ENCODE results near the gene ZNF700.
"Not testable (repeated sequence)": the region's sequence is repeated elsewhere in the genome, so short reads cannot be mapped to it uniquely, and the experiment has no call there.

ZNF700 gene

DNA sequence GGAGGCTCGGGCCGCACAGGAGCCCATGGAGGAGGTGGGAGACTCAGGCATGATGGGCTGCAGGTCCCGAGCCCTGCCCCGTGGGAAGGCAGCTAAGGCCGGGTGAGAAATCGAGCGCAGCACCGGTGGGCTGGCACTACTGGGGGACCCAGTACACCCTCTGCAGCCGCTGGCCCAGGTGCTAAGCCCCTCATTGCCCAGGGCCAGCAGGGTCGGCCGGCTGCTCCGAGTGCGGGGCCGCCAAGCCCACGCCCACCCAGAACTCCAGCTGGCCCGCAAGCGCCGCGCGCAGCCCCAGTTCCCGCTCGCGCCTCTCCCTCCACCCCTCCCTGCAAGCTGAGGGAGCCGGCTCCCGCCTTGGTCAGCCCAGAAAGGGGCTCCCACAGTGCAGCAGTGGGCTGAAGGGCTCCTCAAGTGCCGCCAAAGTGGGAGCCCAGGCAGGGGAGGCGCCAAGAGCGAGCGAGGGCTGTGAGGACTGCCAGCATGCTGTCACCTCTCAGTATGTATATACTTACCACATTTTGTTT is 16.5 kb downstream of the ZNF700 start:
- DNase-seq: not testable (repeated sequence)

DNA sequence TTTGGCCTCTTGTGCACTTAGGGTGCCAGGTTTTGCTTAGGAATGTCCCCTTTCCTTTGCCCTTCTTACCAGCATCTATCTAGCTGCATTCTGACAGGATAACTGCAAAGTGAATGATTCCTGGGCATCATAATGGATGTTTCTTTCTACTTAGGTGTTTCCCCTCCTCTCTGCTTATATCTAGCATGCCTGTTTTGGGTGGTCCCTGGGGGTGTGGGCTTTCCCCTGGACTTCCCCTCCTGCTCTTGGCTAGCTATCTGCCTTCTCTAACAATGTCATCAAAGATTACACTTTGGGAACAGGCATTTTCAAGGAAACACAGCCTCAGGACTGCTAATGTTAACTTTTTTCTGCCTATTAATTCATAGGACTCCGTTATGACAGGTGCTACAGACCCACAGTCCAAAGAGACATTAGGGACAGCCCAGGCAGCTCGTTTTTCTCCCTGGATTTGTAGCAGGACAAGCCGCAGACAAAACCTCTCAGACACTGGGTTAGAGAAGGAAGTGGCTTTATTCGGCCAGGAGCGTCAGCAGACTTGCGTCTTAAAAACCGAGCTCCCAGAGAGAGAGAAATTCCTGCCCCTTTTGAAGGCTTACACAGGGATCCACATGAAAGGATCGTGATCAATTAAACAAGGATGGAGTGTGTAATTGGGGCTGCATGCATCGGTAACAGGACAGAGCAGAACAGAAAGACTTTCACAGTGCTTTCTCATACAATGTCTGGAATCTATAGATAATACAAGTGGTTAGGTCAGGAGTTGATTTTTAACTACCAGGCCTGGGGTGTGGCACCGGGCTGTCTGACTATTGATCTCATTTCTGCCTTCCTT is 17.3 kb downstream of the ZNF700 start:
- DNase-seq: no peak

DNA sequence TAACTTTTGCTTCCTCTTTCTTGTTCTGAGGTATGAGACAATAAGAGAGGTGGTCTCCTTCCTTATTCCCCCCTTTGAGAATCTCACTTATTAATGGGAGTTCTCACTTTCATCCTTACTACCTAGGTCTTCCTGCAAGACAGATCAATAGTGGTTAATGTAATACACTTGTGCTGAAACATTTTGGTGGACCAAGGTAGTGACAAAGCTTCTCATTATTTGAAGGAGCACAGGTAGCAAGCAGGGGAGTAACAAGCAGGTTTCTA is 17.9 kb downstream of the ZNF700 start:
- no peak for DNase-seq

DNA sequence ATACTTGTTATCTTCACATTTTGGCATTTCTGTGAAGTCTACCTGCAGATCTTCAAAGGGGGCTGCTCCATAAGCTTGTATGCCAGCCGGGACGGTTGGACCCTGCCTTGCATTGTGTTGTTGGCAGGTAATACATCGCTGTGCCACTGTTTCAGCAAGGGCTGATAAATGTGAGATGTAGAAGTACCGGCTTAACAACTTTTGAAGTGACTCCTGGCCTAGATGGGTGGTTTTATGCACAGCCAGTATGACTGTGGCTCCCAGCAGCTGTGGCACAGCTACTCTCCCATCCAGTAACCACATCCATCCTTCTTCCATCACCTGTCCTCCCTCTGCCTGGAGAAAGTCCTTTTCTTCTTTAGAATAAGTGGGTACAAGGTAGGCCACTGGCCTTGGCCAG is 19.7 kb downstream of the ZNF700 start:
- DNase-seq: no peak

DNA sequence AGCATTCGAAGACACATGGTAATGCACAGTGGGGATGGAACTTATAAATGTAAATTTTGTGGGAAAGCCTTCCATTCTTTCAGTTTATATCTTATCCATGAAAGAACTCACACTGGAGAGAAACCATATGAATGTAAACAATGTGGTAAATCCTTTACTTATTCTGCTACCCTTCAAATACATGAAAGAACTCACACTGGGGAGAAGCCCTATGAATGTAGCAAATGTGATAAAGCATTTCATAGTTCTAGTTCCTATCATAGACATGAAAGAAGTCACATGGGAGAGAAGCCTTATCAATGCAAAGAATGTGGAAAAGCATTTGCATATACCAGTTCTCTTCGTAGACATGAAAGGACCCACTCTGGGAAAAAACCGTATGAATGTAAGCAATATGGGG is 23.7 kb downstream of the ZNF700 start:
- no peak for DNase-seq

DNA sequence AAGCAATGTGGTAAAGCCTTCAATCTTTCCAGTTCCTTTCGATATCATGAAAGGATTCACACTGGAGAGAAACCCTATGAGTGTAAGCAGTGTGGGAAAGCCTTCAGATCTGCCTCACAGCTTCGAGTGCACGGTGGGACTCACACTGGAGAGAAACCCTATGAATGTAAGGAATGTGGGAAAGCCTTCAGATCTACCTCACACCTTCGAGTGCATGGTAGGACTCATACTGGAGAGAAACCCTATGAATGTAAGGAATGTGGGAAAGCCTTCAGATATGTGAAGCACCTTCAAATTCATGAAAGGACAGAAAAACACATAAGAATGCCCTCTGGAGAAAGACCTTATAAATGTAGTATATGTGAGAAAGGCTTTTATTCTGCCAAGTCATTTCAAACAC is 24.3 kb downstream of the ZNF700 start:
- DNase-seq: no peak

DNA sequence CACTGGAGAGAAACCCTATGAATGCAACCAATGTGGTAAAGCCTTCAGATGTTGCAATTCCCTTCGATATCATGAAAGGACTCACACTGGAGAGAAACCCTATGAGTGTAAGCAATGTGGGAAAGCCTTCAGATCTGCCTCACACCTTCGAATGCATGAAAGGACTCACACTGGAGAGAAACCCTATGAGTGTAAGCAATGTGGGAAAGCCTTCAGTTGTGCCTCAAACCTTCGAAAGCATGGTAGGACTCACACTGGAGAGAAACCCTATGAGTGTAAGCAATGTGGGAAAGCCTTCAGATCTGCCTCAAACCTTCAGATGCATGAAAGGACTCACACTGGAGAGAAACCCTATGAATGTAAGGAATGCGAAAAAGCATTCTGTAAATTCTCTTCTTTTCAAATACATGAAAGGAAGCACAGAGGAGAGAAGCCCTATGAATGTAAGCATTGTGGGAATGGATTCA is 24.7 kb downstream of the ZNF700 start:
- DNase-seq: not testable (repeated sequence)

DNA sequence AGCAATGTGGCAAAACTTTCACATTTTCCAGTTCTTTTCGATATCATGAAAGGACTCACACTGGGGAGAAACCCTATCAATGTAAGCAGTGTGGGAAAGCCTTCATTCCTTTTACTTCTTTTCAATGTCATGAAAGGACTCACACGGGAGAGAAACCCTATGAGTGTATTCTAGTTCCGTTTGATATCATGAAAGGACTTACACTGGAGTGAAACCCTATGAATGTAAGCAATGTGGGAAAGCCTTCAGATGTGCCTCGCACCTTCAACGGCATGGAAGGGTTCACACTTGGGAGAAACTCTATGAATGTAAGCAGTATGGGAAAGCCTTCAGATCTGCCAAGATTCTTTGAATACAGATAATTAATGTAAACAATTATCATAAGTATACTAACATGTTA is 25.4 kb downstream of the ZNF700 start:
- DNase-seq: no peak

DNA sequence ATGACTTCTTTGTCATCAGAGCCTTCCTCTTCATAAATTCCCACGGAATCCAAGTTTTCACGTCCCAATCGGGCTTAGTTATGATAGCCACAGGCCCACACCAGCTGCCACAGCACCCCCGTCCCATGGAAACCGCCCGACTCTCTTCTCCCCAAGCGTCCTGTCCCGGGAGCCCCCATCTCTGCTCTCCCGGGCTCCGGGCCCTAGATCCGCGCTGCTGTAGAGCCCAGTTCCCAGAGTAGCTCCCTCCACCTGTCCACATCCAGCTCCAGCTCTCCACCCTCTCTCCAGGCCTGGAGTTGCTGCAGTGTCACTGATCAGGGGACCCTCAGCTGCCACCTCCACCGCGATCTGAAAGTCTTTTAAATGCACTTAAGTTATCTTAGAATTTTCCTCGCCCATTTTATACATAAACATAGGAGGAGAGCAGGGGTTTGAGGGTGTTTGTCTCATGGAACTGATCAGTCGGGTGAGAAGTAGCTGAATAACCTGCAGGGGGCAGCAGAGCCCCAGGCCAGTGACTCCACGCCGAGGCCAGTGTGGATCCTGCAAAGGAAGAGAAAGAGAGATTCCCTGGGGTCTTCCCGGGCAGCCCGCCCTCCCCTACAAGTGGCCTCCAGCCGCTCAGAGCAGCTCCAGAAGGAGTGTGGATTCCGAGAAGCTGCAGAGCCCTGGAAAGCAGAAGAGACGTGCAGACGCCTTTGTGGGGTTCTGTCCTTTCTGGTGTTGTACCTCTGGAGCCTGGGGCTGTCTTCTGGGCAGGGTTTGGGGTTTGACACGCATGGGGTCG is 38.9 kb downstream of the ZNF700 start:
- DNase-seq: no peak

DNA sequence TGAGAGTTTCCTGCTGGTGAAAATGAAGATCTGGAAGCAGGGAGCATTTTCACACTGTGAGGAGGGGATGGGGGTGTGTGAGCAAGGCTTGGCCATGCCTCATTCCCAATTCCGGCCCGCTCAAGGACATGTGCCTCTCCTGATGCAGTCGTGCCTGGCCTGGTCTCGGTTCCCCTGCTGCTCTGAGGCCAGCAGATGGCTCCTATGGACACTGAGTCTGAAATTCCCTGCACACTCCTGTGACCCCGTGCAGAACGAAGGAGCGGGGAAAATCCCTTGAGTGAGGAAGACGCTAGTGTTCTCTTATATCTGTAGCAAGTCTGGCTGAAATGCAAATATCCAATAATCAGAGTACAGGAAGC is 39.6 kb downstream of the ZNF700 start:
- DNase-seq: no peak

DNA sequence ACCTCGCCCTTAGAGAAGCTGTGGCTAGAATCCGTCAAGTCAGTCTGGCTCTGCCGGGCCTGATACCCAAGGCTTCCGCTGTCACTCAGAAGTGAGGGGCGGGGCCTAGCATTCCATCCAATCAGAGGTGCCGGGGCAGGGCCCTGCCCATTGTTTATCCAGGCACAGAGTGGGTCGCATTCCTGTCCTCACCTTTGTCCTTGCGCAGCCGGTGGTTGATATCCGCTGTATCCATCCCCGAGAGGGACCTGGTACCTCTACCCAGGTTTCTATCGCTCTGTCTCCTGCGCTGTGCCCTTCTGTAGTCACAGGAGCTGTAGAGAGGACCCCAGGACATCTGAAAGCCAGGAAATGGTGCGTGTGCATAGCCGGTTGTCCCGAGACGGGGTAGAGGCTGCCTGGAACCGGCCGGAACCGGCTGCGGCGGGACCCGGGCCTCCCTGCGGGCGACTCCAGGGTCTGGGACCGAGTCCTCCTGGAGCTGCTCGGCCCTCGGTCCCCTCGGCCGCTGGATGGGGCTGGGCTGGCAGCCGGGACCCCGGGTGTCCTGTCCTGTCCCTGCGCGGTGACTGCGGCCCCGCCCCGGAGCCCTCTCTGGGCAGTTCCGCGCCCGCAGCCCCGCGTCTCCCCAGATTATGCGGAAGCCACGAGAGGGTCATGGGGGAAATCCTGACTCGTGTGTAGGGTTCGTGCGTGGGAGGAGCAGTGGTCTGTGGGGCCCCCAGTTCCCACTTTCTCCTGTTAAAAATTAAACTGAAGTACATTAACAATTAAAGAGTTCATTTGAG is 40.1 kb downstream of the ZNF700 start, which contains the start of gene ZNF763:
ZNF763 (plus strand) TSS at position 183 of the 788 bp plus-strand sequence; CDS start at position 352, 169 bp downstream.
- no peak for DNase-seq

DNA sequence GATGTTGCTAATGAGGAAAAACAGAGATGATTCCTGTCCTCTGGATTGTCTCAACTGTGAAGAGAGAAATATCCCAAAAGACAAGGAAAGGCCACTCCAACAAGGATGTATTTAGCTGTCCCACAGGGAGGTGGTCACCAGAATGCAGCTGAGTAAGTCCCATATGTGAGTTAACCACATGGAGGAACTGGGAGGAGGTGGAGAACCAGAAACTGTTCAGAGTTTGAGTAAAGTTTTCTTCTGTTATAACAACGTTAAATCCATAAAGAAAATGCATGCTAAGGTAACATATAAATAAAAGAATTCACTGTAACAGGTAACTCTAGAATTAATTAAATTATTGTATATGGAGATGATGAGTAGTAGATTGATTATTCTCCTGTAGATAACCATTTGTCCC is 45.3 kb downstream of the ZNF700 start:
- no peak for DNase-seq

DNA sequence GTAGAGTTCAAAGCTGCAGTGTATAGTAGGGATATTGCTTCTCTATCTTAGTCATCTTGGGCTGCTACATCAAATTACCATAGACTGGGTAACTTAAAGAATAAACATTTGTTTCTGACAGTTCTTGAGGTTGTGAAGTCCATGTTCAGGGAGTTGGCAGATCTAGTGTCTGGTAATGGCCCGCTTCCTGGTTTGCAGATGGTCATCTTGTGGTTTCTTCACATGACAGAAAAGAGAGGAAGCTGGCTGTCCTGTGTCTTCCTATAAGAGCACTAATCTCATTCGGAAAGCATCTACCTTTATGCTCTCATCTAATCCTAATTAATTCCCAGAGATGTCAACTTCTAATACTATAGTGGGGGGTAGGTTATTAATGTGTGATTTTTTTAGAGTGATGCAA is 46.1 kb downstream of the ZNF700 start:
- DNase-seq: no peak

DNA sequence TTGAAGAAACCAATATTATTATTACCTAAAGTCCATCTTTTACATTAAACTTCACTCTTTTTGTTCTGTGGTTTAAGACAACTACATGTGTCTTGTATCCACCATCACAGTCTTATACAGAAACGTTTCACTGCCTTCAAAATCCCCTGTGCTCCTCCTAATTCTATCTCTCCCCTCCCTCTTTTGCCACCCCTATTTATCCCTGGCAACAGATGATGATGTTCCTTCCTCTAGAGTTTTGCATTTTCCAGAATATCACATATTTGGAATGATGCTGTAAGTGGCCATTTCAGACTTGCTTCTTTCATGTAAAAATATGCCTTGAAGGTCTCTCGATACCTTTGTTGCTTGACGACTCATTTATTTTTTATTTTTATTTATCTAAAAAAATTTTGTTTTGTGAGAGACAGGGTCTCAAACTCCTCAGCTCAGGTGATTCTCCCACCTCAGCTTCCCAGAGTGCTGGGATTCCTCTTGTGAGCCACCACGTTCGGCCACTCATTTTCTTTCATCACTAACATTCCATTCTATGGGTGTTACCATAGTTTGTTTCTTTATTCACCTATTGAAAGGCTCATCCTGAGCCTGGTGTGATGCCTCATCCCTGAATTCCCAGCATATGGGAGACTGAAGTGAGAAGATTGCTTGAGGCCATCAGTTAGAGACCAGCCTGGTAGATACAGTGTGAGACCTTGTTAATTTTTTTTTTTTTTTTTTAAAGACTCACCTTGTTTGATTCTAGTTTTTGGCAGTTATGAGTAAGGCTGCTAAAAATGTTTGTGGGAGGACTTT is 48.3 kb downstream of the ZNF700 start:
- no peak for DNase-seq

DNA sequence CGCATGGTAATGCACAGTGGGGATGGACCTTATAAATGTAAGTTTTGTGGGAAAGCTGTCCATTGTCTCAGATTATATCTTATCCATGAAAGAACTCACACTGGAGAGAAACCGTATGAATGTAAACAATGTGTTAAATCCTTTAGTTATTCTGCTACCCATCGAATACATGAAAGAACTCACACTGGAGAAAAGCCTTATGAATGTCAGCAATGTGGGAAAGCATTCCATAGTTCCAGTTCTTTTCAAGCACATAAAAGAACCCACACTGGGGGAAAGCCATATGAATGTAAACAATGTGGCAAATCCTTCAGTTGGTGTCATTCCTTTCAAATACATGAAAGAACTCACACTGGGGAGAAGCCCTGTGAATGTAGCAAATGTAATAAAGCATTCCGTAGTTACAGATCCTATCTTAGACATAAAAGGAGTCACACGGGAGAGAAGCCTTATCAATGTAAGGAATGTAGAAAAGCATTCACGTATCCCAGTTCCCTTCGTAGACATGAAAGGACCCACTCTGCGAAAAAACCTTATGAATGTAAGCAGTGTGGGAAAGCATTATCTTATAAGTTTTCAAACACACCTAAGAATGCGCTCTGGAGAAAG is 53.7 kb downstream of the ZNF700 start:
- no peak for DNase-seq

DNA sequence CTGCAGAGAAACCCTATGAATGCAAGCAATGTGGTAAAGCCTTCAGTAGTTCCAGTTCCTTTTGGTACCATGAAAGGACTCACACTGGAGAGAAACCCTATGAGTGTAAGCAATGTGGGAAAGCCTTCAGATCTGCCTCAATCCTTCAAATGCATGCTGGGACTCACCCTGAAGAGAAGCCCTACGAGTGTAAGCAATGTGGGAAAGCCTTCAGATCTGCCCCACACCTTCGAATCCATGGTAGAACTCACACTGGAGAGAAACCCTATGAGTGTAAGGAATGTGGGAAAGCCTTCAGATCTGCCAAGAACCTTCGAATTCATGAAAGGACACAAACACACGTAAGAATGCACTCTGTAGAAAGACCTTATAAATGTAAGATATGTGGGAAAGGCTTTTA is 54.6 kb downstream of the ZNF700 start:
- no peak for DNase-seq

DNA sequence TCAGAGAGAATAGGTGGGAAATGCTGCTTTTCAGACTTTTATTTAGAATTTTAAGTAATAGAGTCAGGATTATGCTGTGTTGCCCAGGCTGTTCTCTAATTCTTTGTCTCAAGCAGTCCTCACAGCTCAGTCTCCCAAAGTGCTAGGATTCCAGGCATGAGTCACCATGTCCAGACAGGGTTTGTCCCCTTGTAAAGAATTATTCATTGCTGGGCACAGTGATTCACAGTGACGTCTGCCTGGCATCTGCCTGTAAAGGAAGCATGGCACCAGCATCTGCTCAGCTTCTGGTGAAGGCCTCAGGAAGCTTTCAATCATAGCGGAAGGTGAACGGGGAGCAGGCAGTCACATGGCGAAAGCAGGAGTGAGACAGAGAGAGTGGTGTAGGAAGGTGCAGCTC is 57.6 kb downstream of the ZNF700 start:
- no peak for DNase-seq

DNA sequence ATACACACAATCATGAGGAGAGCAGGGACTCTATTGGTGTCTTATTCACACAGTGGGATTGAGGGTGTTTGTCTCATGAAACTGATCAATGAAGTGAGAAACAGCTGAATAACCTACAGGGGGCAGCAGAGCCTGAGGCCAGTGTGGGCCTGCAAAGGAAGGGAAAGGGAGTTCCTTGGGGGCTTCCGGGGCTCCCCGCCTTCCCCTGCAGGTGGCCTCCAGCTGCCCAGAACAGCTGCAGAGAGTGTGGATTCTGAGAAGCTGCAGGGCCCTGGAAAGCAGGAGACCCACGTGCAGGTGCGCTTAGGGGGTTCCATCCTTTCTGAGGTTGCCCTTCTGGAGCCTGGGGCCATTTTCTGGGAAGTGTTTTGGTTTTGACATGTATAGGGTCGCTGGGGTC is 60.1 kb downstream of the ZNF700 start:
- no peak for DNase-seq

DNA sequence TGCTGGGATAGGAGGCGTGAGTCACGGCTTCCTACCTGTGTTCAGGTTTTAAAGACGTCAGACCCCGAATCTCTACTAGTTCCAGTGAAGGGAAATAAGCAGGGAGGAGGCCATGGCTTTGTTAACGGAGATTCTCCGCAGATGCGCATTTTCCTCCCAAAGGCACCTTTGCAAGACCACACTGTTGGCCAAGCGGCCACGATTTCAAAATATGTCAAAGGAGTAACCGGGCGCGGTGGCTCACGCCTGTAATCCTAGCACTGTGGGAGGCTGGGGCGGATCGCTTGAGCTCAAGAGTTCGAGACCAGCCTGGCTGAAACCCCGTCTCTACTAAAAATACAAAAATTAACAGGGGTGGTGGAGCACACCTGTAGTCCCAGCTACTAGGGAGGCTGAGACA is 61.8 kb downstream of the ZNF700 start:
- DNase-seq: no peak

DNA sequence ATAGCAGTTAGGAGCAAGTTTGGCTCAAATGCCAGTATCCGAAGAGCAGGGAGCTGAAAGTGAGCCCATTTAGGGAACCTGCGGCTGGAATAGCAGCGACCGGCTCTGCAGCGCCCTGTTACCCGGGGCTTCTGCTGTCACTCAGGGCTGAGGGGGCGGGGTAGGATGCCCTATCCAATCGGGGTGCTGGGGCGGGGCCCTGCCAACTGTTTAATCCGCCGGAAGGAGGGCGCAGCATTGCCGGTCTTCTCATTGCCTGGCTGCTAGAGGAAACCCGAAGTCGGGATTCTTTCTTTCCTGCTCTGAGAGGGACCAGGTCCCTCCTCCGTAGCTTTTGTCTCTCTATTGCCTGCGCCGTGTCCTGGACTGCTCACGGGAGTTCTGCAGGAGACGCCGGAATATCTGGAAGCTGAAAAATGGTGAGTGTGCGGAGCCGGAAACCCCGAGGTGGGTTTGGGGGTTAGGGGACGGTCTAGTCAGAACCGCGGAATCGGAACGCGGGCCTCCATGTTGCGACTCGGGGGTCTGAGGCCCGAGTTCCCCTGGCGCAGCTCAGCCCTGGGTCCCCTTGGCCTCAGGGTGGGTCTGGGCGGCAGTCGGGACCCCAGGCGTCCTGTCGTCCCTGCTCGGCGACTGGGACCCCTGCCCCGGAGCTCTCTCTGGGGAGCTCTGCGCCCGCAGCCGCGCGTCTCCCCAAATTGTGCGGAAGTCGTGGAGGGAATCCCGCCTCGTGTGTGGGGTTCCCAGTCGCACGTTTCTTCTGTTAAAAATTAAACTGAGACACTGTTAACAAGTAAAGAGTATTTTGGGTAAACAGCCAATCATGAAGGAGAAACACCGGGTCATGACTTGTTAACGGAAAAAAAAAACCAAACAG is 62.7 kb downstream of the ZNF700 start:
- no peak for DNase-seq

DNA sequence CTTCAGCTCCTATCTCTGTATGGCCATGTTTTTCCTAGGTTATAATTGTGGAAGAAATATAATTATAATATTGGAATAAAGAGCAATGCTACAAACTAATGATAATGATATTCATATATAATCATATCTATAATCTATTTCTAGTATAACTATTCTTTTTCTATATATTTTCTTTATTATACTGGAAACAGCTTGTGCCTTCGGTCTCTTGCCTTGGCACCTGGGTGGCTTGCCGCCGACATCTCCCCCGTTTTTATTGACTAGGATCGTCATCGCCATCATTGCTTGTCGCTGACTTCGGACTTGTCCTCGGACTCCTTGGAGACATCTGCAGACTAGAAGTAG is 64.2 kb downstream of the ZNF700 start:
- DNase-seq: no peak
